MM.1S (cell line): Measurements from ENCODE around the gene ACSF3.

Experiments
- DNase-seq: peaks from one replicate; pipeline ENCODE4 v3.0.0-alpha.2; 2015
- H2AFZ ChIP-seq: fragments of 300-600 bp; sonication (generic); 2 replicates; pipeline ENCODE4 v1.6.0; 2016; ENCODE audit warnings: antibody characterized with exemption, low read length
- H3F3A ChIP-seq: fragments of 300-600 bp; sonication (generic); 2 replicates; pipeline ENCODE4 v1.6.1; 2016; ENCODE audit warnings: mild to moderate bottlenecking, antibody characterized with exemption, low read length, moderate library complexity, mixed read lengths; ENCODE audit not compliant: insufficient read depth
- H3K27ac ChIP-seq: fragments of 300-600 bp; sonication (generic); 2 replicates; pipeline ENCODE4 v1.5.1; 2016; ENCODE audit warnings: mild to moderate bottlenecking, low read length
- H3K27me3 ChIP-seq: fragments of 300-600 bp; sonication (generic); replicated peaks from 2 replicates; pipeline ENCODE4 v1.6.0; 2016; ENCODE audit warnings: low read length; ENCODE audit not compliant: insufficient read depth
- H3K36me3 ChIP-seq: fragments of 300-600 bp; sonication (generic); replicated peaks from 2 replicates; pipeline ENCODE4 v1.6.1; 2016; ENCODE audit warnings: mild to moderate bottlenecking, low read length, mixed read lengths; ENCODE audit not compliant: insufficient read depth
- H3K4me1 ChIP-seq: fragments of 300-600 bp; sonication (generic); 2 replicates; pipeline ENCODE4 v1.6.1; 2016; ENCODE audit warnings: low read length, mixed read lengths
- H3K4me2 ChIP-seq: fragments of 300-600 bp; sonication (generic); 2 replicates; pipeline ENCODE4 v1.6.0; 2016; ENCODE audit warnings: low read depth, low read length
- H3K4me3 ChIP-seq: fragments of 300-600 bp; sonication (generic); 2 replicates; pipeline ENCODE4 v1.5.1; 2016; ENCODE audit warnings: low read length, mixed read lengths
- H3K79me2 ChIP-seq: fragments of 300-600 bp; sonication (generic); 2 replicates; pipeline ENCODE4 v1.6.1; 2016; ENCODE audit warnings: mixed run types, low read length, mixed read lengths
- H3K9ac ChIP-seq: fragments of 300-600 bp; sonication (generic); 2 replicates; pipeline ENCODE4 v1.6.1; 2016; ENCODE audit warnings: low read length, mixed read lengths
- H3K9me2 ChIP-seq: fragments of 300-600 bp; sonication (generic); replicated peaks from 2 replicates; pipeline ENCODE4 v1.6.1; 2016; ENCODE audit warnings: mild to moderate bottlenecking, low read length, mixed read lengths; ENCODE audit not compliant: insufficient read depth
- H3K9me3 ChIP-seq: fragments of 300-600 bp; sonication (generic); replicated peaks from 2 replicates; pipeline ENCODE4 v1.6.1; 2016; ENCODE audit warnings: mild to moderate bottlenecking, low read length, mixed read lengths; ENCODE audit not compliant: insufficient read depth
- H4K20me1 ChIP-seq: fragments of 300-600 bp; sonication (generic); 2 replicates; pipeline ENCODE4 v1.6.1; 2016; ENCODE audit warnings: mild to moderate bottlenecking, low read length, moderate library complexity, mixed read lengths; ENCODE audit not compliant: insufficient read depth
- EZH2 ChIP-seq: fragments of 300-600 bp; sonication (generic); optimal IDR thresholded peaks from 2 replicates; pipeline ENCODE3; 2017; ENCODE audit warnings: low read depth, mild to moderate bottlenecking, antibody characterized with exemption, low read length, mixed read lengths
- EZH2phosphoT487 ChIP-seq: fragments of 300-600 bp; sonication (generic); IDR thresholded peaks from 2 replicates; pipeline ENCODE4 v1.6.1; 2018; ENCODE audit warnings: antibody characterized with exemption, low read length
- TF ChIP-seq, protein P1 (sequence below): fragments of 300-600 bp; sonication (generic); IDR thresholded peaks from 2 replicates; pipeline ENCODE4 v1.5.1; 2016; ENCODE audit warnings: antibody characterized with exemption, low read length, mixed read lengths

ACSF3 gene

DNA sequence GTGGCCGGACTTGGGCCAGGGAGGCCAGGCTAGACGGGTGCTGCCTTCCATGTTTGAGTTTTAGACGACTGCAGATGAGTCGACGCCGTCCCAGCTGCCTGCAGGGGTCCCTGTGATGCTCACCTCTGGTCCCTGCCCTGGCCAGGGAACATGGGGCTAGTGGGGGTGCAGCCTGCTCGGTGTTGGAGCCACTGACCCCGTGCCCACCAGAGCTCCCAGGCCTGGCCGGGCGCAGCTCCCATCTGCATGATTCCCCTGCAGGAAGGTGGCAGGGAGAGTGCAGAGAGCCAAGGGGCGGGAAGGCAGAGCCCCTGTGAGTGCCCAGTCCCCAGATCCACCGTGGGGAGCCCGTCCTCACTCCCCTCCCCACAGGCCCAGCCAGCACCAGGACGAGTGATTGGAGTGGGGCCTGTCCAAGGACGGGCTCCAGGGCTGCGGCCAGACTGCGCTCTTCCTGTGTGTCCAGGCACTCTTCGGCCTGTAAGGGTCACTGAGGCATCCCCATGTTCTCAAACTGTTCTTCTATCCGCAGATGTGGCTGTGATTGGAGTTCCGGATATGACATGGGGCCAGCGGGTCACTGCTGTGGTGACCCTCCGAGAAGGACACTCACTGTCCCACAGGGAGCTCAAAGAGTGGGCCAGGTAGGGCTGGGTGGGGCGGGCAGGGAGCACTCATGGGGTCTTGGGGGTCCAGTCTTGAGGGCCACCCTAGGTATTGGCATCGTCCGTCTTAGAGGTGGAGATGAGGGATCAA is 51.9 kb downstream of the ACSF3 start:
- Histone ChIP-seq H3K4me1 (no peaks in the 10 kb centered on the region), H3K9me2 (no peaks in the 10 kb centered on the region), H3K27me3 (no peaks in the 10 kb centered on the region), H3F3A (no peaks in the 10 kb centered on the region), H3K9ac (no peak overlapping the region), H3K79me2 (no peaks in the 10 kb centered on the region), H3K27ac (no peak overlapping the region), H3K36me3 (no peaks in the 10 kb centered on the region), H4K20me1 (no peaks in the 10 kb centered on the region), H3K9me3 (no peaks in the 10 kb centered on the region), H3K4me2 (no peak overlapping the region), H3K4me3 (no peak overlapping the region), H2AFZ (no peak overlapping the region)
- TF ChIP-seq, protein P1, sequence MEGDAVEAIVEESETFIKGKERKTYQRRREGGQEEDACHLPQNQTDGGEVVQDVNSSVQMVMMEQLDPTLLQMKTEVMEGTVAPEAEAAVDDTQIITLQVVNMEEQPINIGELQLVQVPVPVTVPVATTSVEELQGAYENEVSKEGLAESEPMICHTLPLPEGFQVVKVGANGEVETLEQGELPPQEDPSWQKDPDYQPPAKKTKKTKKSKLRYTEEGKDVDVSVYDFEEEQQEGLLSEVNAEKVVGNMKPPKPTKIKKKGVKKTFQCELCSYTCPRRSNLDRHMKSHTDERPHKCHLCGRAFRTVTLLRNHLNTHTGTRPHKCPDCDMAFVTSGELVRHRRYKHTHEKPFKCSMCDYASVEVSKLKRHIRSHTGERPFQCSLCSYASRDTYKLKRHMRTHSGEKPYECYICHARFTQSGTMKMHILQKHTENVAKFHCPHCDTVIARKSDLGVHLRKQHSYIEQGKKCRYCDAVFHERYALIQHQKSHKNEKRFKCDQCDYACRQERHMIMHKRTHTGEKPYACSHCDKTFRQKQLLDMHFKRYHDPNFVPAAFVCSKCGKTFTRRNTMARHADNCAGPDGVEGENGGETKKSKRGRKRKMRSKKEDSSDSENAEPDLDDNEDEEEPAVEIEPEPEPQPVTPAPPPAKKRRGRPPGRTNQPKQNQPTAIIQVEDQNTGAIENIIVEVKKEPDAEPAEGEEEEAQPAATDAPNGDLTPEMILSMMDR, result no peak
- no peak for TF ChIP-seq EZH2
- TF ChIP-seq EZH2phosphoT487, result no peak
- DNase-seq, result no peak

DNA sequence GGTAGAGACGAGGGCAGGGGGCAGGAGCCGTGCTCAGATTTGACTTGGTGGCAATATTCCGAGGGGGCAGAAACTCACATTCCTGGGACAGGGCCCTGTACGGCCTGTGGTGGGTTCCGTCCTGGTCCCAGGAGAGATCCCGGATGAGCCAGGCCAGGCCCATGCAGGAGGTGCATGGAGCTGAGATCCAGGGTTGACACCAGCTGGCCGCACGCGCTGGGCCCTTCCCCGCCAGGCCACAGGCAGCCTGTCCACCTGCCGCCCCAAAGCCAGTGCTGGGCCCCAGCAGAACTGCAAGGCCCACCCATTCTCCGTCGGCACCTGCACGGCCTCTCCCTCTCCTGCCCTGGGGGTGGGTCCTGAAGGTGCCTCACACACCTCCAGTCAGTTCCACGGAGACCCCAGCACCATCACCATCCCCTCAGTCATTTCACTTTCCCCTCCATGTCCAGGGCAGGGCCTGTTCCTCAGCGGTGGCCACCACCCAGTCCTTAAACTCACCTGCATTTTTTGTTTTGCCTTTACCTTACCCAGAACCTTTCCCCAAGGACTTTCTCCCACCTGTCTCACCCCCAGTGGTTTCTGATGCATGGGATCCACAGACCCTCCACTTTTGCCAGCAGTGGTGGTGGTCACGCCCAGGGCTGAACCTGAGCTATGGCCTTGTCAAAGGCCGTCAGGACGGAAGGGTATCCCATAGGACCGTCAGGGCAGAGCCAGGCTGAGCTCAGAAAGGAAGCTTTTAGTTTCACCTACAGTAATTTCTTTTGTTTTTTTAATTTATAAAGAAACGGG is 52.8 kb downstream of the ACSF3 start:
- TF ChIP-seq, protein P1, result no peak
- TF ChIP-seq EZH2, result no peak
- no peak for TF ChIP-seq EZH2phosphoT487
- no peak overlapping the region for H2AFZ ChIP-seq
- no peaks in the 10 kb centered on the region for H3K27me3 ChIP-seq
- H3K9me3 ChIP-seq, result no peaks in the 10 kb centered on the region
- H3K79me2 ChIP-seq, result no peaks in the 10 kb centered on the region
- H3K9me2 ChIP-seq, result no peaks in the 10 kb centered on the region
- H3K4me3 ChIP-seq, result no peak overlapping the region
- no peaks in the 10 kb centered on the region for H3F3A ChIP-seq
- H3K4me2 ChIP-seq, result no peak overlapping the region
- DNase-seq, result no peak
- H3K4me1 ChIP-seq, result no peaks in the 10 kb centered on the region
- H3K36me3 ChIP-seq, result no peaks in the 10 kb centered on the region
- no peak overlapping the region for H3K9ac ChIP-seq
- no peaks in the 10 kb centered on the region for H4K20me1 ChIP-seq
- H3K27ac ChIP-seq, result no peak overlapping the region

DNA sequence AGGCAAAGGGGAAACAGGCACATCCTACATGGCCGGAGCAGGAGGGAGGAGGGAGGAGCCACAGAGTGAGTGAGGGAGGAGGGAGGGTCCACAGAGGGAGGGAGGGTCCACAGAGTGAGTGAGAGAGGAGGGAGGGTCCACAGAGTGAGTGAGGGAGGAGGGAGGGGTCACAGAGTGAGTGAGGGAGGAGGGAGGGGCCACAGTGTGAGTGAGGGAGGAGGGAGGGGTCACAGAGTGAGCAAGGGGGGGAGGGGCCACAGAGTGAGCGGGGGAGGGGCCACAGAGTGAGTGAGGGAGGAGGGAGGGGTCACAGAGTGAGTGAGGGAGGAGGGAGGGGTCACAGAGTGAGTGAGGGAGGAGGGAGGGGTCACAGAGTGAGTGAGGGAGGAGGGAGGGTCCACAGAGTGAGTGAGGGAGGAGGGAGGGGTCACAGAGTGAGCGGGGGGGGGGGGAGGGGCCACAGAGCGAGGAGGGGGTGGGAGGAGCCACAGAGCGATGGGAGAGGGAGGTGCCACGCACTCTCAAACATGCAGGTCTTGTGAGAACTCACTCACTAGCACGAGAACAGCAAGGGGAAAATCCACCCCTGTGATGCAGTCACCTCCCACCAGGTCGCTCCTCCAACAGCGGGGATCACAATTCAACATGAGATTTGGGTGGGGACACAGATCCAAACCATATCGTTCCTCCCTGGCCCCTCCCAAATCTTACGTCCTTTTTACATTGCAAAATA is 53.6 kb downstream of the ACSF3 start:
- no peak overlapping the region for H3K4me2 ChIP-seq
- no peaks in the 10 kb centered on the region for H3F3A ChIP-seq
- H3K4me3 ChIP-seq, result no peak overlapping the region
- H3K27me3 ChIP-seq, result no peaks in the 10 kb centered on the region
- TF ChIP-seq, protein P1, result no peak
- no peak for TF ChIP-seq EZH2phosphoT487
- no peak for TF ChIP-seq EZH2
- no peak overlapping the region for H3K9ac ChIP-seq
- no peak for DNase-seq
- H2AFZ ChIP-seq, result no peak overlapping the region
- no peaks in the 10 kb centered on the region for H3K9me2 ChIP-seq
- H3K36me3 ChIP-seq, result no peaks in the 10 kb centered on the region
- no peaks in the 10 kb centered on the region for H3K4me1 ChIP-seq
- H3K79me2 ChIP-seq, result no peaks in the 10 kb centered on the region
- H3K9me3 ChIP-seq, result no peaks in the 10 kb centered on the region
- H3K27ac ChIP-seq, result no peak overlapping the region
- H4K20me1 ChIP-seq, result no peaks in the 10 kb centered on the region
